VCaP (cell line): ENCODE measurements around the gene KLHL24.

Source experiments
- H3K27ac ChIP-seq: fragments of 450-650 bp; 2 replicates; pipeline ENCODE4 v1.5.1; 2017
- TF ChIP-seq, protein P1 (sequence below): fragments of 450-650 bp; conservative IDR thresholded peaks from 2 replicates; pipeline ENCODE4 v1.5.1; 2017; ENCODE audit warnings: mild to moderate bottlenecking, moderate library complexity

KLHL24 gene

GRCh38 chr3:183728204-183728603 is 92.8 kb downstream of the KLHL24 start:
- H3K27ac ChIP-seq, result no peak overlapping the region
- TF ChIP-seq, protein P1, sequence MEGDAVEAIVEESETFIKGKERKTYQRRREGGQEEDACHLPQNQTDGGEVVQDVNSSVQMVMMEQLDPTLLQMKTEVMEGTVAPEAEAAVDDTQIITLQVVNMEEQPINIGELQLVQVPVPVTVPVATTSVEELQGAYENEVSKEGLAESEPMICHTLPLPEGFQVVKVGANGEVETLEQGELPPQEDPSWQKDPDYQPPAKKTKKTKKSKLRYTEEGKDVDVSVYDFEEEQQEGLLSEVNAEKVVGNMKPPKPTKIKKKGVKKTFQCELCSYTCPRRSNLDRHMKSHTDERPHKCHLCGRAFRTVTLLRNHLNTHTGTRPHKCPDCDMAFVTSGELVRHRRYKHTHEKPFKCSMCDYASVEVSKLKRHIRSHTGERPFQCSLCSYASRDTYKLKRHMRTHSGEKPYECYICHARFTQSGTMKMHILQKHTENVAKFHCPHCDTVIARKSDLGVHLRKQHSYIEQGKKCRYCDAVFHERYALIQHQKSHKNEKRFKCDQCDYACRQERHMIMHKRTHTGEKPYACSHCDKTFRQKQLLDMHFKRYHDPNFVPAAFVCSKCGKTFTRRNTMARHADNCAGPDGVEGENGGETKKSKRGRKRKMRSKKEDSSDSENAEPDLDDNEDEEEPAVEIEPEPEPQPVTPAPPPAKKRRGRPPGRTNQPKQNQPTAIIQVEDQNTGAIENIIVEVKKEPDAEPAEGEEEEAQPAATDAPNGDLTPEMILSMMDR, result no peak

- TF ChIP-seq, protein P1, result no peak
- no peak overlapping the region for H3K27ac ChIP-seq
Observed at GRCh38 chr3:183730361-183730760, 94.9 kb downstream of the KLHL24 start.

DNA sequence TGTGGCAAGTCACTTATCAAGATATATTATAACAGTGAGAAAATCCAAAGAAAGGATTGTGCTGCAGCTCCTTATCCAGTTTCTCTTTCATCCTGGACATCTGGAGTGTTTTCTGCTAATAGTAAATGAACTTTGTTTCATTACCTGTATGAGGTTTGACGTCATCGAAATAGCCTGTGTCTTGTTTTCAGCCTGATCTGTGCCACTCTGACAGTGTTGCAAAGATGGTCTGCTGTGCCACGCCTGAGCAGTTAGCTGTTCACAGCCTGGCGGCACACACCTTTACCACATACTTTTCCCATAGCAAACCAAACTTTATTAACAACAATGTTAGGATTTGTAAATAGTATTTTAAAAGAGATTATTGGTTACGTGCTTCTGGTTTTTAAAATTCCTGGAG is 96.2 kb downstream of the KLHL24 start:
- H3K27ac ChIP-seq, result no peak overlapping the region
- TF ChIP-seq, protein P1, result no peak

GRCh38 chr3:183733553-183733952 is 98.1 kb downstream of the KLHL24 start:
- TF ChIP-seq, protein P1, result no peak
- H3K27ac ChIP-seq, result no peak overlapping the region
